BLaER1 (cell line): ENCODE results near the gene CRTC1.

ENCODE experiments used
- H3K27ac ChIP-seq: shearing (Covaris generic); formaldehyde crosslinking; 2 replicates; pipeline ENCODE4 v1.8.1; 2022
- H3K27me3 ChIP-seq: shearing (Covaris generic); formaldehyde crosslinking; 2 replicates; pipeline ENCODE4 v1.8.1; 2022
- H3K36me3 ChIP-seq: shearing (Covaris generic); formaldehyde crosslinking; 2 replicates; pipeline ENCODE4 v1.8.1; 2022
- H3K4me1 ChIP-seq: shearing (Covaris generic); formaldehyde crosslinking; 2 replicates; pipeline ENCODE4 v1.8.1; 2022
- H3K4me2 ChIP-seq: shearing (Covaris generic); formaldehyde crosslinking; 2 replicates; pipeline ENCODE4 v1.8.1; 2022
- H3K4me3 ChIP-seq: shearing (Covaris generic); formaldehyde crosslinking; 2 replicates; pipeline ENCODE4 v1.8.1; 2022
- H3K9ac ChIP-seq: shearing (Covaris generic); formaldehyde crosslinking; 2 replicates; pipeline ENCODE4 v1.8.1; 2022
- H3K9me3 ChIP-seq: shearing (Covaris generic); formaldehyde crosslinking; 2 replicates; pipeline ENCODE4 v1.8.1; 2022
- H4K20me1 ChIP-seq: shearing (Covaris generic); formaldehyde crosslinking; 2 replicates; pipeline ENCODE4 v1.8.1; 2022
- Cebpa-rat ChIP-seq: shearing (Covaris generic); IDR thresholded peaks from 2 replicates; pipeline ENCODE4 v1.8.1; 2022

Gene CRTC1

GRCh38 chr19:18783958-18784785 lies 100.7 kb downstream of the CRTC1 start:
- peaks cover 4% of the 10 kb centered on the region; the same call in 1 of the 2 replicates for H3K9me3 ChIP-seq
- peaks cover 45% of the 10 kb centered on the region for H3K4me1 ChIP-seq
- H3K4me3 ChIP-seq: no peak overlapping the region
- no peak overlapping the region for H3K9ac ChIP-seq
- TF ChIP-seq Cebpa-rat: no peak
- H4K20me1 ChIP-seq: peaks cover 75% of the 10 kb centered on the region
- peaks cover 83% of the 10 kb centered on the region for H3K27me3 ChIP-seq
- H3K36me3 ChIP-seq: no peaks in the 10 kb centered on the region
- no peak overlapping the region for H3K27ac ChIP-seq
- no peak overlapping the region for H3K4me2 ChIP-seq

- H3K27me3 ChIP-seq: peaks cover 83% of the 10 kb centered on the region
- no peak overlapping the region for H3K27ac ChIP-seq
- no peak overlapping the region for H3K9ac ChIP-seq
- H3K4me1 ChIP-seq: peaks cover 50% of the 10 kb centered on the region
- no peak for TF ChIP-seq Cebpa-rat
- H3K36me3 ChIP-seq: no peaks in the 10 kb centered on the region
- H4K20me1 ChIP-seq: peaks cover 75% of the 10 kb centered on the region
- H3K4me2 ChIP-seq: peak overlapping the region; percentile 63
- H3K9me3 ChIP-seq: peaks cover 4% of the 10 kb centered on the region; the same call in 1 of the 2 replicates
- H3K4me3 ChIP-seq: no peak overlapping the region
Observed at GRCh38 chr19:18784786-18785120, 101.3 kb downstream of the CRTC1 start.

DNA sequence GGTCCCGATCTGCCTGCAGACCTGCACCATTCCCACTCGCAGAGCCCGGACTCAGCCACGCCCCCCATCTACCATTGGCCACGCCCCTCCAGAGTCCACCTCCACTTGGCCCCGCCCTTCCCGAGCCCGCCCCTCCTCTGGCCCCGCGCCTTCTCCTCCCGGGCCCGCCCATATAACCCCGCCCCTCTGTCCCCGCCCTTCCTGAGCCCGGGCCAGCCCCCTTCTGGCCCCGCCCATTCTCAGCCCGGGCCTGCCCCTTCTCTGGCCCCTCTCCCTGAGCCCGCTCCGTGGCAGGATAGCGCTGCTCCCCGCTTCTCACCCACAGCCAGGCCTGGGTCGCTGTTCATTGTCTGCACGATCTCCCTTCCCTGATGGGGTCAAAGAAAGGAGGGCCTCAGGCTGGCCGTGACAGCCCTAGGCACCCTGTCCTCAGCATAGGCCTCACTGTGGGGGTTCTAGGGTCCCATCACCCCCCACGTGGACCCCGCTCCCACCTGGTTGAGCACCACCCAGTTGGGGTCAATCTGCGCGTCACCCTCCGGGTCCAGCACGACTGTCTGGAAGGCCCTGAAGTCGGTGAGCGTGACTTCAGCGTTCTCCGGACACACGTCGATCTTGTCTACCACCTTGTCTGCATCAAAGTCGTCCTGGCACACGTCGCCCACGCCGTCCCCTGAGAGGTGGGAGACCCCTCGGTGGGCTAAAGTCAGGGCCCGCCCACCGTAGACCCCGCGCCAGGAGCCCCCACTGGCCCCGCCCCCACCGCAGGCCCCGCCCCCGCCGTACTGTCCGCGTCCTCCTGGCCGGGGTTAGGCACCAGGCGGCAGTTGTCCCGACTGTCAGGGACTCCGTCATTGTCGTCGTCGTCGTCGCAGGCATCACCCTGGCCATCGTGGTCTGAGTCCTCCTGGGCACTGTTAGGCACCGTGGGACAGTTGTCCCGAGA lies 102.0 kb downstream of the CRTC1 start:
- Histone ChIP-seq H3K4me1 (peaks cover 55% of the 10 kb centered on the region), H3K9me3 (peaks cover 4% of the 10 kb centered on the region; the same call in 1 of the 2 replicates), H4K20me1 (peaks cover 74% of the 10 kb centered on the region), H3K36me3 (no peaks in the 10 kb centered on the region), H3K27ac (no peak overlapping the region), H3K4me2 (peak overlapping the region; percentile 63), H3K4me3 (no peak overlapping the region), H3K27me3 (peaks cover 87% of the 10 kb centered on the region), H3K9ac (no peak overlapping the region)
- TF ChIP-seq Cebpa-rat: no peak

- H4K20me1 ChIP-seq: peaks cover 75% of the 10 kb centered on the region
- no peak for TF ChIP-seq Cebpa-rat
- H3K4me3 ChIP-seq: peak overlapping the region; percentile 60; the same call in 1 of the 2 replicates
- H3K36me3 ChIP-seq: no peaks in the 10 kb centered on the region
- no peak overlapping the region for H3K9ac ChIP-seq
- peaks cover 4% of the 10 kb centered on the region; the same call in 1 of the 2 replicates for H3K9me3 ChIP-seq
- H3K4me1 ChIP-seq: peaks cover 38% of the 10 kb centered on the region
- no peak overlapping the region for H3K27ac ChIP-seq
- H3K4me2 ChIP-seq: peak overlapping the region; percentile 87
- H3K27me3 ChIP-seq: peaks cover 95% of the 10 kb centered on the region
Observed at GRCh38 chr19:18788529-18789421, 105.3 kb downstream of the CRTC1 start.

GRCh38 chr19:18789422-18789869 lies 106.0 kb downstream of the CRTC1 start:
- no peak for TF ChIP-seq Cebpa-rat
- Histone ChIP-seq H3K27ac (no peak overlapping the region), H3K9me3 (peaks cover 4% of the 10 kb centered on the region; the same call in 1 of the 2 replicates), H3K4me1 (peaks cover 34% of the 10 kb centered on the region), H3K36me3 (no peaks in the 10 kb centered on the region), H4K20me1 (peaks cover 70% of the 10 kb centered on the region), H3K4me3 (peak overlapping the region; percentile 60), H3K27me3 (peaks cover 95% of the 10 kb centered on the region), H3K4me2 (peak overlapping the region; percentile 87), H3K9ac (no peak overlapping the region)

DNA sequence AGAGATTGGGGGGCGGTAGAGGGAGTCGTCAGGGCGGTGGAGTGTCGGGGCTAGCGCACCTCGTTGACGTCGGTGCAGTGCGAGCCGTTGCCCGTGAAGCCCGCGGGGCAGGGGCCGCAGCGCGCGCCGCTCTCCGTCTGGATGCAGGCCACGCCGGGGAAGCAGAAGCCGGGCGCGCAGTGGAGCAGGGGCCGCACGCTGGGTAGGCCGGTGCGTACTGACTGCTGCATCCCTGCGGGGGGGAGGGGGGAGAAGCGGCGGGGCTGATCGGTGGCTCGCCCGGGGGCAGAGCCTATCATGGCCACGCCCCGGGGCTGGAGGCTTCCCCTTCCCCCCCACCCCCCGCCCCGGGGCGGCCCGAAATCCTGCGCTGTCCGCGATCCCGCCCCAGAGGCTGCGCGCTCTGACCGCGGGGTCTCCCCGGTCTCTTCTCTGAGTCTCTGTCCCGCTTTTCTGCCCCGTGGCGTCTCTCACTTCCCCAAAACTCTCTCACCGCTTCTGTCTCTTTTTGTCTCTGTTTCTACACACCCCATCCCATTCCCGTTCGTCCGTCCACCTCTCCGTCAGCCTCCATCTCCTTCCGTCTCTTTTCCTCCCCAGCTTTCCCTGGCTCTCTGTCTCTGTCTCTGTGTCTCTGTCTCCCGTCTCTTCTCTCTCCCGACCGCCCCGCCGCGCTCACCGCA lies 106.5 kb downstream of the CRTC1 start:
- peaks cover 96% of the 10 kb centered on the region for H3K27me3 ChIP-seq
- peak overlapping the region; percentile 87 for H3K4me2 ChIP-seq
- H3K9me3 ChIP-seq: peaks cover 4% of the 10 kb centered on the region; the same call in 1 of the 2 replicates
- no peak overlapping the region for H3K9ac ChIP-seq
- peak overlapping the region; percentile 60 for H3K4me3 ChIP-seq
- H3K36me3 ChIP-seq: no peaks in the 10 kb centered on the region
- H3K27ac ChIP-seq: no peak overlapping the region
- H4K20me1 ChIP-seq: peaks cover 66% of the 10 kb centered on the region
- H3K4me1 ChIP-seq: peaks cover 29% of the 10 kb centered on the region
- no peak for TF ChIP-seq Cebpa-rat

DNA sequence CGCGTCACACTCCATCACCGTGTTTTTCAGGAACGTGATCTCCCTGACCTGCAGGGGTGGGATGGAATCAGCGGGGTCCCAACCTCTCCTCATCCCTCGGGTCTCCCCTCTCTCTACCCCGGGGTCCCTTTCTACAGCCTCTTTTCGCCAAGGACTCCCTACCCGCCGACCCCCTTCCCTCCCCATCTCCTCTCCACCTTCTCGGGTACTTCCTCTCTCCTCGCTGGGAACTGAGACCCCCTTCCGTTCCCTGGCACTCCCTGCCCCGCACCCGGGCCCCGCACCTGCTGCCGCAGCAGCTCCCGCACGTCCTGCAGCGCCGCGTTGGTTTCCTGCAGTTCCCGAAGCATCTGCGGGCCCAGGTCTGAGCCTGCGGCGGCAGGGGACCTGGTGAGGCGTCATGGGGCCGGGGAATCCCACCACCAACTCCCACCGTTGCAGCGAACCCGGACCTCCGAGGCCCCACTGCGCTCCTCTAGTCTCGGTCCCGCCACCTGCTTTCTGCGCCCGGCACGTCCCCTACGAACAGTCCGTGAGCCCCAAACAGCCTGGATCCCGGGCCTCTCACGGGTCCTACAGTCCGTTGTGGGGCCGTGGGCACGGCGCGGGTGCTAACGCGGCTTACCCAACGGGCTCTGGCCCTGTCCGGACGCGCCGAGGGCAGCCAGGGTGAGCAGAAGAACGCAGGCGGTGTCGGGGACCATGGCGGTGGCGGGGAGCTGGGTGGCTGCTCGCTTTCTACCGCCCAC lies 107.3 kb downstream of the CRTC1 start, which contains the start of gene COMP:
COMP (minus strand) TSS at position 740 of the 749 bp plus-strand sequence; CDS start at position 704, 36 bp downstream.
- H3K27ac ChIP-seq: no peak within 1 kb of the TSS
- H3K4me1 ChIP-seq: peaks cover 24% of the 10 kb centered on the region
- no peak for TF ChIP-seq Cebpa-rat
- peaks cover 4% of the 10 kb centered on the region; the same call in 1 of the 2 replicates for H3K9me3 ChIP-seq
- peaks cover 100% of the 10 kb centered on the region for H3K27me3 ChIP-seq
- peak within 1 kb of the TSS; percentile 87; the same call in 1 of the 2 replicates for H3K4me2 ChIP-seq
- peaks cover 73% of the 10 kb centered on the region for H4K20me1 ChIP-seq
- H3K9ac ChIP-seq: no peak within 1 kb of the TSS
- H3K4me3 ChIP-seq: peak within 1 kb of the TSS; percentile 60
- H3K36me3 ChIP-seq: no peaks in the 10 kb centered on the region

- peaks cover 24% of the 10 kb centered on the region for H3K4me1 ChIP-seq
- H3K9ac ChIP-seq: no peak overlapping the region
- H3K36me3 ChIP-seq: no peaks in the 10 kb centered on the region
- H3K4me3 ChIP-seq: no peak overlapping the region
- peaks cover 4% of the 10 kb centered on the region; the same call in 1 of the 2 replicates for H3K9me3 ChIP-seq
- no peak overlapping the region for H3K27ac ChIP-seq
- peaks cover 69% of the 10 kb centered on the region for H4K20me1 ChIP-seq
- H3K4me2 ChIP-seq: peak overlapping the region; percentile 87; the same call in 1 of the 2 replicates
- TF ChIP-seq Cebpa-rat: no peak
- H3K27me3 ChIP-seq: peaks cover 100% of the 10 kb centered on the region
Observed at GRCh38 chr19:18791315-18791678, 107.8 kb downstream of the CRTC1 start.
